Peyer's patch (tissue), 4 donors: ENCODE measurements around the gene HAVCR2.

ENCODE experiments used
- POLR2A ChIP-seq, 2 donors: fragments of 450-650 bp; IDR thresholded peaks; one replicate each; pipeline ENCODE4 v1.5.1; 2017; ENCODE audit warnings: antibody characterized with exemption in 2 of 2, mild to moderate bottlenecking in 2 of 2, moderate library complexity in 2 of 2
- TF ChIP-seq, protein P1 (sequence below), 6 experiments: fragments of 450-650 bp in 4 of 6; fragments of 200-600 bp in 2 of 6; sonication (generic) in 1 of 6; IDR thresholded peaks; one replicate each; pipeline ENCODE4 v1.5.1; 2017 to 2019; ENCODE audit warnings: antibody characterized with exemption in 6 of 6, mild to moderate bottlenecking in 3 of 6, moderate library complexity in 1 of 6

DNA sequence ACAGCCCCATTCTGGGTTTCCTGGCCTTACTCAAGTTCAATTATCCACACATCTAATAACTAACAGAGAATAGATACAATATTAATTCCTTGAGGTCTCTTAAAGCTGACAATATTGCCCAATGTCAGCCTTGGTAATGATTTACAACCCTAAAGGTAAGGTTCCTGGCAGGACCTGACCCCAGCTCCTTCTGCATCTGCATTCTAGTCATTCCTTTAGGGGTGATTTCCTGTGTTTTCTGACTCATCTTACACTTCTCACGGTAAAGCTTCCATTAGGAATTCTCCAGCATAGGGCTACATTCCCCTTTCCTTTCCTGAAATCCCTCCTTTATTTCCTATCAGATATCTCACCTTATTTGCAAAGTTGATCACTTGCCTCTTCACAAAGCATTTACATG is 59.2 kb downstream of the HAVCR2 start:
- TF ChIP-seq, protein P1, sequence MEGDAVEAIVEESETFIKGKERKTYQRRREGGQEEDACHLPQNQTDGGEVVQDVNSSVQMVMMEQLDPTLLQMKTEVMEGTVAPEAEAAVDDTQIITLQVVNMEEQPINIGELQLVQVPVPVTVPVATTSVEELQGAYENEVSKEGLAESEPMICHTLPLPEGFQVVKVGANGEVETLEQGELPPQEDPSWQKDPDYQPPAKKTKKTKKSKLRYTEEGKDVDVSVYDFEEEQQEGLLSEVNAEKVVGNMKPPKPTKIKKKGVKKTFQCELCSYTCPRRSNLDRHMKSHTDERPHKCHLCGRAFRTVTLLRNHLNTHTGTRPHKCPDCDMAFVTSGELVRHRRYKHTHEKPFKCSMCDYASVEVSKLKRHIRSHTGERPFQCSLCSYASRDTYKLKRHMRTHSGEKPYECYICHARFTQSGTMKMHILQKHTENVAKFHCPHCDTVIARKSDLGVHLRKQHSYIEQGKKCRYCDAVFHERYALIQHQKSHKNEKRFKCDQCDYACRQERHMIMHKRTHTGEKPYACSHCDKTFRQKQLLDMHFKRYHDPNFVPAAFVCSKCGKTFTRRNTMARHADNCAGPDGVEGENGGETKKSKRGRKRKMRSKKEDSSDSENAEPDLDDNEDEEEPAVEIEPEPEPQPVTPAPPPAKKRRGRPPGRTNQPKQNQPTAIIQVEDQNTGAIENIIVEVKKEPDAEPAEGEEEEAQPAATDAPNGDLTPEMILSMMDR (IDR thresholded peaks at IDR 0.05) = no peak
- no peak for TF ChIP-seq POLR2A (IDR thresholded peaks at IDR 0.05)
